IMR-90 (cell line): ENCODE results near the gene CSAD. TPM values are rescaled to one million over a fixed set of nuclear protein-coding genes. Genes with fewer than 3 reads are reported as not detected.

Experiments used
- ATAC-seq: fragments of 200-7000 bp; cut with Tn5 transposase; 2 replicates; pipeline ENCODE4 v1.9.1; 2020; ENCODE audit warnings: low read depth, mild to moderate bottlenecking, moderate library complexity
- BruUV-seq: library from RNA; stranded (reverse); fragments of 400-500 nt; replicated peaks from 2 replicates; lab custom pipeline; 2021; lab: Mats Ljungman, UMichigan
- CTCF ChIA-PET: fragments of 300-600 bp; formaldehyde crosslinking; extraction: SDS; loops from one replicate; lab custom pipeline; 2021; ENCODE audit warnings: antibody characterized with exemption; lab: Yijun Ruan, JAX
- POLR2A ChIA-PET: fragments of 300-600 bp; sonication (Branson Sonifier 250); formaldehyde crosslinking; loops from one replicate; lab custom pipeline; 2022; ENCODE audit warnings: antibody characterized with exemption; ENCODE audit not compliant: unreplicated experiment; lab: Charles Lee
- DNase-seq: peaks from one replicate; pipeline ENCODE4 v3.0.0; 2013
- H2AFZ ChIP-seq: replicated peaks from 2 replicates; pipeline ENCODE3; 2013; ENCODE audit warnings: low read length, mild to moderate bottlenecking; ENCODE audit not compliant: poor library complexity
- H2AK5ac ChIP-seq: 2 replicates; pipeline ENCODE4 v1.6.1; 2013; ENCODE audit warnings: low read depth, low read length, inconsistent platforms
- H2AK9ac ChIP-seq: replicated peaks from 2 replicates; pipeline ENCODE3; 2013; ENCODE audit warnings: mild to moderate bottlenecking, low read depth, low read length, moderate library complexity; ENCODE audit not compliant: poor library complexity
- H2BK120ac ChIP-seq: 2 replicates; pipeline ENCODE4 v1.6.1; 2013; ENCODE audit warnings: low read depth, low read length, inconsistent platforms
- H2BK15ac ChIP-seq: 3 replicates; pipeline ENCODE4 v1.6.1; 2013; ENCODE audit warnings: low read depth, low read length, inconsistent platforms
- H2BK20ac ChIP-seq: 2 replicates; pipeline ENCODE4 v1.6.1; 2013; ENCODE audit warnings: low read depth, mild to moderate bottlenecking, inconsistent platforms, low read length, moderate library complexity
- H2BK5ac ChIP-seq: 2 replicates; pipeline ENCODE4 v1.6.1; 2013; ENCODE audit warnings: mild to moderate bottlenecking, low read depth, low read length, inconsistent platforms; ENCODE audit not compliant: poor library complexity, severe bottlenecking
- H3K14ac ChIP-seq: replicated peaks from 2 replicates; pipeline ENCODE4 v1.6.1; 2013; ENCODE audit warnings: low read depth, low read length, inconsistent platforms
- H3K18ac ChIP-seq: 2 replicates; pipeline ENCODE4 v1.6.1; 2013; ENCODE audit warnings: low read depth, low read length, control low read depth
- H3K23ac ChIP-seq: 2 replicates; pipeline ENCODE4 v1.6.1; 2013; ENCODE audit warnings: low read depth, low read length, inconsistent platforms
- H3K27ac ChIP-seq: 2 replicates; pipeline ENCODE4 v1.5.1; 2013; ENCODE audit warnings: mild to moderate bottlenecking, control low read depth, low read length; ENCODE audit not compliant: insufficient read depth
- H3K27me3 ChIP-seq: 2 replicates; pipeline ENCODE4 v1.6.1; 2013; ENCODE audit warnings: low read length; ENCODE audit not compliant: control insufficient read depth, insufficient read depth
- H3K36me3 ChIP-seq: 2 replicates; pipeline ENCODE4 v1.6.1; 2013; ENCODE audit warnings: low read length, mixed read lengths; ENCODE audit not compliant: control insufficient read depth, insufficient read depth
- H3K4ac ChIP-seq: 2 replicates; pipeline ENCODE4 v1.6.1; 2013; ENCODE audit warnings: low read depth, low read length, inconsistent platforms
- H3K4me1 ChIP-seq: 2 replicates; pipeline ENCODE4 v1.6.1; 2013; ENCODE audit warnings: low read length, mixed read lengths; ENCODE audit not compliant: control insufficient read depth, insufficient read depth
- H3K4me2 ChIP-seq: 2 replicates; pipeline ENCODE4 v1.6.1; 2013; ENCODE audit warnings: low read depth, mild to moderate bottlenecking, control low read depth, low read length, moderate library complexity
- H3K4me3 ChIP-seq: 2 replicates; pipeline ENCODE4 v1.5.1; 2013; ENCODE audit warnings: low read depth, mild to moderate bottlenecking, control low read depth, low read length, moderate library complexity; ENCODE audit not compliant: insufficient read depth
- H3K56ac ChIP-seq: 2 replicates; pipeline ENCODE4 v1.6.1; 2013; ENCODE audit warnings: low read length, inconsistent platforms; ENCODE audit not compliant: insufficient read depth; ENCODE audit errors: extremely low read depth
- H3K79me1 ChIP-seq, 2 experiments: 2 replicates each; pipeline ENCODE4 v1.6.1; 2013; ENCODE audit warnings: low read length in 2 of 2, inconsistent platforms in 1 of 2, low read depth in 1 of 2
- H3K9ac ChIP-seq: 2 replicates; pipeline ENCODE4 v1.6.1; 2013; ENCODE audit warnings: low read depth, low read length, control low read depth
- H3K9me1 ChIP-seq: 2 replicates; pipeline ENCODE4 v1.6.1; 2013; ENCODE audit warnings: low read length, inconsistent platforms; ENCODE audit not compliant: insufficient read depth
- H3K9me3 ChIP-seq: 2 replicates; pipeline ENCODE4 v1.6.1; 2013; ENCODE audit warnings: low read length; ENCODE audit not compliant: control insufficient read depth, insufficient read depth
- H4K20me1 ChIP-seq: 2 replicates; pipeline ENCODE4 v1.6.1; 2013; ENCODE audit warnings: low read length, inconsistent platforms; ENCODE audit not compliant: insufficient read depth
- H4K5ac ChIP-seq: 2 replicates; pipeline ENCODE4 v1.6.1; 2013; ENCODE audit warnings: mild to moderate bottlenecking, low read depth, low read length, control low read depth
- H4K8ac ChIP-seq, 2 experiments: 2 replicates each; pipeline ENCODE4 v1.6.1; 2013; ENCODE audit warnings: low read depth in 2 of 2, low read length in 2 of 2, control low read depth in 1 of 2, inconsistent platforms in 1 of 2
- H4K91ac ChIP-seq: 2 replicates; pipeline ENCODE4 v1.6.1; 2013; ENCODE audit warnings: low read depth, low read length, inconsistent platforms; ENCODE audit not compliant: insufficient read depth
- BHLHE40 ChIP-seq: fragments of 150-350 bp; IDR thresholded peaks from 2 replicates; pipeline ENCODE4 v1.6.1; 2016; ENCODE audit warnings: mild to moderate bottlenecking, low read depth, low read length
- CEBPB ChIP-seq: IDR thresholded peaks from 2 replicates; pipeline ENCODE4 v1.6.1; 2012; ENCODE audit warnings: low read depth, low read length, improper control_type of control experiment
- CHD1 ChIP-seq: IDR thresholded peaks from 2 replicates; pipeline ENCODE4 v1.6.1; 2012; ENCODE audit warnings: low read depth, low read length, improper control_type of control experiment
- CTCF ChIP-seq: conservative IDR thresholded peaks from 2 replicates; pipeline ENCODE4 v1.5.1; 2012; ENCODE audit warnings: mild to moderate bottlenecking, low read depth, low read length, improper control_type of control experiment
- ELK1 ChIP-seq: fragments of 150-350 bp; IDR thresholded peaks from 2 replicates; pipeline ENCODE4 v1.6.1; 2016; ENCODE audit warnings: low read depth, mild to moderate bottlenecking, low read length, moderate library complexity, borderline replicate concordance
- FOS ChIP-seq: fragments of 150-350 bp; IDR thresholded peaks from 2 replicates; pipeline ENCODE4 v1.6.1; 2016; ENCODE audit warnings: low read depth, low read length
- MAFK ChIP-seq: IDR thresholded peaks from 2 replicates; pipeline ENCODE4 v1.6.1; 2012; ENCODE audit warnings: low read depth, low read length, improper control_type of control experiment
- MXI1 ChIP-seq: IDR thresholded peaks from 2 replicates; pipeline ENCODE4 v1.6.1; 2012; ENCODE audit warnings: low read depth, mild to moderate bottlenecking, low read length, moderate library complexity, borderline replicate concordance
- NFE2L2 ChIP-seq: fragments of 150-350 bp; IDR thresholded peaks from 2 replicates; pipeline ENCODE4 v1.6.1; 2016; ENCODE audit warnings: low read depth, mild to moderate bottlenecking, low read length
- POLR2A ChIP-seq: IDR thresholded peaks from 2 replicates; pipeline ENCODE4 v1.6.1; 2012; ENCODE audit warnings: mild to moderate bottlenecking, low read depth, low read length
- RAD21 ChIP-seq: IDR thresholded peaks from 2 replicates; pipeline ENCODE4 v1.6.1; 2012; ENCODE audit warnings: low read length, improper control_type of control experiment
- RFX5 ChIP-seq: IDR thresholded peaks from 2 replicates; pipeline ENCODE4 v1.8.0; 2012; ENCODE audit warnings: low read depth, mild to moderate bottlenecking, low read length, moderate library complexity
- SMC3 ChIP-seq: fragments of 150-350 bp; IDR thresholded peaks from 2 replicates; pipeline ENCODE4 v1.6.1; 2016; ENCODE audit warnings: low read depth, mild to moderate bottlenecking, antibody characterized with exemption, low read length, moderate library complexity
- USF2 ChIP-seq: fragments of 150-350 bp; IDR thresholded peaks from 2 replicates; pipeline ENCODE4 v1.6.1; 2017; ENCODE audit warnings: mild to moderate bottlenecking, antibody characterized with exemption, low read length, low read depth
- WGBS, 2 experiments: methylation state at CpG; one replicate each; pipeline versions ENCODE4 v1.1.5 to v1.1.7; 2013; ENCODE audit warnings: missing lambda C conversion rate in 2 of 2; ENCODE audit not compliant: insufficient read length in 1 of 2; ENCODE audit errors: extremely low coverage in 2 of 2; 5-methylcytosine and 5-hydroxymethylcytosine counted together
- dilution Hi-C: fragments of 300-500 bp; cut with HindIII; formaldehyde crosslinking; loops from one replicate; pipeline ENCODE4 v1.14.3; 2018; ENCODE audit warnings: low sequenced_read_pairs; ENCODE audit not compliant: unreplicated experiment
- in situ Hi-C: fragments of 300-500 bp; cut with MboI; formaldehyde crosslinking; loops from 3 replicates; pipeline ENCODE4 v1.14.3; 2019; ENCODE audit warnings: low sequenced_read_pairs, inconsistent platforms, mixed read lengths
- intact Hi-C: fragments of 100-400 bp; cut with micrococcal nuclease; formaldehyde crosslinking; loops from 2 replicates; pipeline ENCODE4 v1.10.0; 2022
- polyA plus RNA-seq, 3 experiments: library from polyadenylated mRNA; depleted of rRNA; stranded (reverse); fragments of >200 nt; gene quantifications; 2 replicates each; pipeline ENCODE4 v1.2.3, GENCODE V29; 2012; ENCODE audit warnings: low replicate concordance in 1 of 3
- total RNA-seq: library from RNA; depleted of rRNA; stranded (reverse); fragments of >200 nt; gene quantifications from 2 replicates; pipeline ENCODE4 v1.2.3, GENCODE V29; 2012

Gene CSAD
- total and polyA plus RNA-seq, 2 of the 4 experiments (the other 2 are of a cell fraction): 5.4 to 45.6 TPM

DNA sequence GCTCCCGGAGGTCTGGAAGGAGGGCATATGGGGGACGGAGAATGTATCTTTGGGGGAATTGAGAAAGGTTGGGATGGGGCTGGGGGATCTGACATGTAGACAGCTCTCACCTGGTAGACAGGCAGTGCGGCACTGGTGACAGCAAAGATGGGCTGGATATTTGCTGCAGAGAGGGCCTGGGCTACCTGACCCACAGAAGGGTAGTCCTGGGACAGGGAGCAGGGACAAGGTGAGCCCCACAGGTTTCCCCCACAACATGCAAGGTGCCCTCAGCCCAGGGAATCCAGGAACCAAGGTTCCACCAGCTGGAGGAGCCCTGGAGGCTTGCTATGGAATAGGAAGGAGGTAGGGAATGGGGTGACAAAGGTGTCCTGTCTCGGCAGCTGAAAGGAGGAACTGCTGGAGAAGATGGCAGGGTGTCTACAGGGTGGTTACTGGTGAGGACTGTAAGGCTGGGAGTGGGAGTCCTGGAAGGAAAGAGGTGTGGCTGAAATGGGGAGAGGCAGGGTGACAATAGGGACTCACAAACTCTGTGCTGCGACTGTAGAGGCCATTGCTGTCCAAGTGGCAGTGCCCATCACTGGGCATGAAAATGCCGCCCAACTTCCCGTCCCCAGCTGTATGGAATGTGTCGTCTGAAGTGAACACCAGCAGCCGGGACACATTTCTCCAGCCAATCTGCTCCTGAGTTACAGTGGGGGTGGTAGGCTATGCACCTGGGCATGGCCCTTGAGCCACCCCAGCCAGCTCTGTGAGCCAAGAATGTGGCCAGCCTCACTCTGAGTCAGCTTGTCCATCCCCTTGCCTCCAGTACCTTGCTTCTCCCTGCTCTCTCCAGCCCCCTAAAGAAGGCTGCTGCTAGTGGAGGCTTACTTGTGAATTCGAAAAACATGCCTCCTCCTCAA is 15.0 kb upstream of the CSAD start:
- peaks cover 2% of the 10 kb centered on the region; the same call in 1 of the 2 replicates for H3K27me3 ChIP-seq
- no peak overlapping the region for H4K91ac ChIP-seq
- H3K36me3 ChIP-seq: peaks cover 8% of the 10 kb centered on the region; the same call in 1 of the 2 replicates
- H3K23ac ChIP-seq: peak overlapping the region; percentile 10; the same call in 1 of the 2 replicates
- H2AK9ac ChIP-seq: no peak overlapping the region
- no peak overlapping the region for H2BK5ac ChIP-seq
- no peak overlapping the region for H4K8ac ChIP-seq
- DNase-seq (no peak), ATAC-seq (no peak)
- H3K56ac ChIP-seq: no peak overlapping the region
- H4K5ac ChIP-seq: no peak overlapping the region
- ChIA-PET CTCF (interaction anchor here (0.6 to 1.3 kb wide), 3 partner anchors 36 to 139 kb away, joined by 3 to 6 read pairs (median 4); no protein-coding TSS in a partner anchor), POLR2A (no interaction called here)
- no peak overlapping the region for H2BK120ac ChIP-seq
- no peaks in the 10 kb centered on the region for H4K20me1 ChIP-seq
- no peak overlapping the region for H3K4me3 ChIP-seq
- H3K9ac ChIP-seq: no peak overlapping the region
- peak overlapping the region; percentile 53 for H2AFZ ChIP-seq
- H3K9me3 ChIP-seq: no peaks in the 10 kb centered on the region
- H2BK15ac ChIP-seq: no peak overlapping the region
- no peaks in the 10 kb centered on the region for H3K79me1 ChIP-seq
- in situ Hi-C loops: no loop called here
- H2BK20ac ChIP-seq: no peak overlapping the region
- H3K9me1 ChIP-seq: peaks cover 13% of the 10 kb centered on the region
- H3K27ac ChIP-seq: no peak overlapping the region
- BruUV-seq: no TSS peak
- no peaks in the 10 kb centered on the region for H3K4me1 ChIP-seq
- intact Hi-C loops: no loop called here
- no peak overlapping the region for H3K4me2 ChIP-seq
- H2AK5ac ChIP-seq: no peak overlapping the region
- H3K14ac ChIP-seq: no peak overlapping the region
- H3K4ac ChIP-seq: no peak overlapping the region
- dilution Hi-C loops: no loop called here
- WGBS, 2 experiments: 84% methylated on average over 5 of the region's 10 CpGs; no CpG with 5 or more reads in 1 of the 2 experiments
- H3K18ac ChIP-seq: no peak overlapping the region
- TF ChIP-seq CTCF (no peak), CHD1 (no peak), USF2 (no peak), POLR2A (no peak), SMC3 (no peak), RFX5 (no peak), MAFK (no peak), CEBPB (no peak), FOS (no peak), RAD21 (no peak), NFE2L2 (no peak), MXI1 (no peak), ELK1 (no peak), BHLHE40 (no peak)
